HG02642 (cell line): ENCODE results near the gene NUDT19.
"Not testable (repeated sequence)": the region's sequence is repeated elsewhere in the genome, so short reads cannot be mapped to it uniquely, and the experiment has no call there.

Experiments
- ATAC-seq: cut with Tn5 transposase; IDR thresholded peaks from one replicate; pipeline ENCODE4 v1.9.1; 2021; ENCODE audit warnings: mild to moderate bottlenecking; ENCODE audit not compliant: unreplicated experiment, poor library complexity

NUDT19 gene

GRCh38 chr19:32674931-32675719 is 16.5 kb upstream of the NUDT19 start, which contains the start of gene ANKRD27:
TSS of gene ANKRD27 (minus strand) at chr19:32675180. CDS start at chr19:32659015, 16,165 bp downstream.
- ATAC-seq, result peak; percentile 98

GRCh38 chr19:32675720-32676185 is 15.9 kb upstream of the NUDT19 start, which contains the start of gene RGS9BP:
TSS of gene RGS9BP (plus strand) at chr19:32675848. CDS start at chr19:32676264, 416 bp downstream.
- ATAC-seq, result peak; percentile 36

- no peak for ATAC-seq
Measured at GRCh38 chr19:32676186-32676894, 15.3 kb upstream of the NUDT19 start.

- no peak for ATAC-seq
Measured at GRCh38 chr19:32676895-32677359, 14.7 kb upstream of the NUDT19 start.

GRCh38 chr19:32677657-32678056 is 14.0 kb upstream of the NUDT19 start:
- ATAC-seq, result no peak

- no peak for ATAC-seq
Measured at GRCh38 chr19:32680986-32681385, 10.6 kb upstream of the NUDT19 start.

GRCh38 chr19:32682317-32682716 is 9.3 kb upstream of the NUDT19 start:
- ATAC-seq, result no peak

- ATAC-seq, result no peak
Measured at GRCh38 chr19:32686847-32687475, 4.7 kb upstream of the NUDT19 start.

- no peak for ATAC-seq
Measured at GRCh38 chr19:32687681-32688080, 3.9 kb upstream of the NUDT19 start.

GRCh38 chr19:32688311-32688710 is 3.3 kb upstream of the NUDT19 start:
- no peak for ATAC-seq

- ATAC-seq, result peak; percentile 70
Measured at GRCh38 chr19:32691952-32692726, 518 bp downstream of the NUDT19 start.

- ATAC-seq, result no peak
Measured at GRCh38 chr19:32692727-32693061, 1.1 kb downstream of the NUDT19 start.

GRCh38 chr19:32693151-32694108 is 1.8 kb downstream of the NUDT19 start:
- ATAC-seq, result not testable (repeated sequence)

GRCh38 chr19:32694316-32694715 is 2.7 kb downstream of the NUDT19 start:
- not testable (repeated sequence) for ATAC-seq

GRCh38 chr19:32694851-32695250 is 3.2 kb downstream of the NUDT19 start:
- ATAC-seq, result not testable (repeated sequence)

- not testable (repeated sequence) for ATAC-seq
Measured at GRCh38 chr19:32695506-32695905, 3.9 kb downstream of the NUDT19 start.

GRCh38 chr19:32696771-32697170 is 5.2 kb downstream of the NUDT19 start:
- not testable (repeated sequence) for ATAC-seq

- not testable (repeated sequence) for ATAC-seq
Measured at GRCh38 chr19:32700129-32700528, 8.5 kb downstream of the NUDT19 start.

- ATAC-seq, result no peak
Measured at GRCh38 chr19:32702010-32702409, 10.4 kb downstream of the NUDT19 start.
